Stimulated activated CD8-positive, alpha-beta memory T cell treated with anti-CD3 and anti-CD28 coated beads, Interleukin-4, amount 100 ng/mL, for 4 hours (primary cell): ENCODE data around the gene PRPF39.
"Not testable (repeated sequence)": the region's sequence is repeated elsewhere in the genome, so short reads cannot be mapped to it uniquely, and the experiment has no call there.

Experiments
- DNase-seq, 2 donors: peaks; one replicate each; pipeline ENCODE4 v3.0.0-alpha.2; 2020; ENCODE audit warnings: low read depth in 2 of 2, low spot score in 1 of 2

The PRPF39 gene

GRCh38 chr14:45135659-45136395 lies 51.9 kb downstream of the PRPF39 start, which contains the start of gene FANCM:
Gene FANCM, plus strand, starts transcription at chr14:45135930. Its CDS starts 102 bp downstream, at chr14:45136032.
- DNase-seq: peak; percentile 68 to 81

GRCh38 chr14:45136399-45136798 lies 52.5 kb downstream of the PRPF39 start:
- DNase-seq: no peak

- no peak for DNase-seq
Measured at GRCh38 chr14:45140661-45141187, 56.8 kb downstream of the PRPF39 start.

- DNase-seq: not testable (repeated sequence)
Measured at GRCh38 chr14:45142083-45142482, 58.2 kb downstream of the PRPF39 start.

GRCh38 chr14:45144658-45145057 lies 60.7 kb downstream of the PRPF39 start:
- DNase-seq: no peak

- no peak for DNase-seq
Measured at GRCh38 chr14:45145214-45145613, 61.3 kb downstream of the PRPF39 start.

GRCh38 chr14:45149602-45150001 lies 65.7 kb downstream of the PRPF39 start:
- no peak for DNase-seq

DNA sequence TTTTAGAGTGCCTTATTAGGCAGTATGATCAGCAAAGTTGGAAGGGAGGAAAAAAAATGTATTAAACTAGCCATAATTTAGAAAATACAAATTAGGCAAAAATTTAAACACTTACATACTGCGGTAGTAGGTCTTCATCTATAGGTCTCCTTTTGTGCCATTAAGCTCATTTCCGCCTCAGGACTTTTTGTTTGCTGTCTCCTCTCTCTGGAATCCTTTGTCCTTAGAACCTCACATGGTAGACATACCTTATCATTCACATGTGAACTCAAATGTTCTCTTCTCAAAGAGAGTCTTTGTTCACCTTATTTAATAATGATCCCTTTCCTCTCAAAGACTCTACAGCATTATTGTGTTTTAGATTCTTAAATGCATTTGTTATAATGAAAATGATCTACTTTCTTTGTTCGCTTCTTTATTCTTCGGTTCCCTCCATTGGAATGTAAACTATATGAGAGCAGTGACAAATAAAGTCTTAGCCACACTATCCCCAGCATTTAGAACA lies 66.5 kb downstream of the PRPF39 start:
- DNase-seq: no peak

DNA sequence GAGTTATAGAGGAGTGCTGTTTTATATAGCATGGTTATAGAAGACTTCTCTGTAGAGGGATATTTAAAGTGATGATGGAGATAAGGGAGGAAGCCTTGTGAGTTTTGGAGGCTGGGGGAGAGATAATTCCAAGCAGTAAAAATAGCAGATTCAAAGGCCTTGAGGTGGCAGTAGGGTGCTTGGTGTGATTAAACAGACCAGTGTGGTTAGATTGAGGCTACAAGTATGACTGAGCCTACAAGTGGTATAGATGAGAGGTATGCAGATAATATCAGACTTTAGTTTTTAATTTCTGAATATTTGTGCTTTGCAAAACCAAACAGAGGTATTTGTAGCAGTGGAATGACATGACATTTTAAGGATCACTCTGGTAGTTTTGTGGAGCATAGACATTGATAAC lies 72.2 kb downstream of the PRPF39 start:
- DNase-seq: no peak
